Right lobe of liver (tissue), 4 donors: ENCODE results near the gene HPS3.

ENCODE experiments used
- CTCF ChIP-seq, 4 donors: fragments of 200-600 bp in 3 of 4; fragments of 450-650 bp in 1 of 4; IDR thresholded peaks; one replicate each; pipeline versions ENCODE4 v1.5.1 to v1.8.0; 2016 to 2022; ENCODE audit warnings: antibody characterized with exemption in 4 of 4, mild to moderate bottlenecking in 2 of 4
- POLR2A ChIP-seq: fragments of 450-650 bp; IDR thresholded peaks from one replicate; pipeline ENCODE4 v1.6.1; 2017; ENCODE audit warnings: antibody characterized with exemption, mild to moderate bottlenecking
- donor health status: DM: no; HTN: no; CAD: no.
- donor health status: DM: no; HTN: no; CAD: no.
- donor health status: DM: no; HTN: yes; CAD: no.

GRCh38 chr3:149131589-149131988 lies 2.2 kb downstream of the HPS3 start:
- no peak for TF ChIP-seq POLR2A
- TF ChIP-seq CTCF (IDR thresholded peaks at IDR 0.05): no peak
